ENCODE measurements around the gene TSPEAR. TPM values are rescaled to one million over a fixed set of nuclear protein-coding genes. Genes with fewer than 3 reads are reported as not detected.

TSPEAR gene
- total RNA-seq, 2 donors from 2014 or later = not detected

GRCh38 chr21:44599264-44600029, 111.9 kb downstream of the TSPEAR start:
- DNase-seq (ENCODE audit: low spot score) (no peak), ATAC-seq (ENCODE audit: insufficient number of reproducible peaks, low FRiP score, low read depth) (no peak)
- Histone ChIP-seq H3K27me3 (replicated peaks; ENCODE audit: insufficient read depth) (no peaks in the 10 kb centered on the region), H3K9me3 (peaks cover 2% of the 10 kb centered on the region), H3K27ac (no peak overlapping the region), H3K36me3 (no peaks in the 10 kb centered on the region), H3K4me3 (no peak overlapping the region), H3K4me1 (ENCODE audit: control insufficient read depth in 1 of 2, low read depth in 2 of 2) (no peaks in the 10 kb centered on the region)
- TF ChIP-seq, protein P1, sequence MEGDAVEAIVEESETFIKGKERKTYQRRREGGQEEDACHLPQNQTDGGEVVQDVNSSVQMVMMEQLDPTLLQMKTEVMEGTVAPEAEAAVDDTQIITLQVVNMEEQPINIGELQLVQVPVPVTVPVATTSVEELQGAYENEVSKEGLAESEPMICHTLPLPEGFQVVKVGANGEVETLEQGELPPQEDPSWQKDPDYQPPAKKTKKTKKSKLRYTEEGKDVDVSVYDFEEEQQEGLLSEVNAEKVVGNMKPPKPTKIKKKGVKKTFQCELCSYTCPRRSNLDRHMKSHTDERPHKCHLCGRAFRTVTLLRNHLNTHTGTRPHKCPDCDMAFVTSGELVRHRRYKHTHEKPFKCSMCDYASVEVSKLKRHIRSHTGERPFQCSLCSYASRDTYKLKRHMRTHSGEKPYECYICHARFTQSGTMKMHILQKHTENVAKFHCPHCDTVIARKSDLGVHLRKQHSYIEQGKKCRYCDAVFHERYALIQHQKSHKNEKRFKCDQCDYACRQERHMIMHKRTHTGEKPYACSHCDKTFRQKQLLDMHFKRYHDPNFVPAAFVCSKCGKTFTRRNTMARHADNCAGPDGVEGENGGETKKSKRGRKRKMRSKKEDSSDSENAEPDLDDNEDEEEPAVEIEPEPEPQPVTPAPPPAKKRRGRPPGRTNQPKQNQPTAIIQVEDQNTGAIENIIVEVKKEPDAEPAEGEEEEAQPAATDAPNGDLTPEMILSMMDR (IDR thresholded peaks at IDR 0.05) = no peak

- no peak overlapping the region for H3K27ac ChIP-seq
- no peak for ATAC-seq (ENCODE audit: insufficient number of reproducible peaks, low FRiP score, low read depth)
Observed at GRCh38 chr21:44598061-44598460, 113.3 kb downstream of the TSPEAR start.

GRCh38 chr21:44596068-44596725, 115.2 kb downstream of the TSPEAR start:
- Histone ChIP-seq H3K27me3 (replicated peaks; ENCODE audit: insufficient read depth) (no peaks in the 10 kb centered on the region), H3K9me3 (no peaks in the 10 kb centered on the region), H3K4me1 (ENCODE audit: control insufficient read depth in 1 of 2, low read depth in 2 of 2) (no peaks in the 10 kb centered on the region), H3K4me3 (no peak overlapping the region), H3K36me3 (no peaks in the 10 kb centered on the region), H3K27ac (no peak overlapping the region)
- DNase-seq (ENCODE audit: low spot score) (no peak), ATAC-seq (ENCODE audit: insufficient number of reproducible peaks, low FRiP score, low read depth) (no peak)
- TF ChIP-seq, protein P1 (IDR thresholded peaks at IDR 0.05) = no peak

More at GRCh38 chr21:44598061-44598460, 113.3 kb downstream of the TSPEAR start:
- H3K4me1 ChIP-seq (ENCODE audit: control insufficient read depth in 1 of 2, low read depth in 2 of 2) = no peaks in the 10 kb centered on the region
- H3K9me3 ChIP-seq = no peaks in the 10 kb centered on the region
- no peak overlapping the region for H3K4me3 ChIP-seq
- H3K36me3 ChIP-seq = no peaks in the 10 kb centered on the region
- TF ChIP-seq, protein P1 (IDR thresholded peaks at IDR 0.05) = no peak
- no peaks in the 10 kb centered on the region for H3K27me3 ChIP-seq (replicated peaks; ENCODE audit: insufficient read depth)
- DNase-seq (ENCODE audit: low spot score) = no peak

GRCh38 chr21:44595524-44595923, 115.8 kb downstream of the TSPEAR start:
- H3K27me3 ChIP-seq (replicated peaks; ENCODE audit: insufficient read depth) = no peaks in the 10 kb centered on the region
- DNase-seq (ENCODE audit: low spot score) = no peak
- H3K4me3 ChIP-seq = no peak overlapping the region
- no peaks in the 10 kb centered on the region for H3K4me1 ChIP-seq (ENCODE audit: control insufficient read depth in 1 of 2, low read depth in 2 of 2)
- no peaks in the 10 kb centered on the region for H3K9me3 ChIP-seq
- H3K27ac ChIP-seq = no peak overlapping the region
- TF ChIP-seq, protein P1 (IDR thresholded peaks at IDR 0.05) = no peak
- ATAC-seq (ENCODE audit: insufficient number of reproducible peaks, low FRiP score, low read depth) = no peak
- H3K36me3 ChIP-seq = no peaks in the 10 kb centered on the region

DNA sequence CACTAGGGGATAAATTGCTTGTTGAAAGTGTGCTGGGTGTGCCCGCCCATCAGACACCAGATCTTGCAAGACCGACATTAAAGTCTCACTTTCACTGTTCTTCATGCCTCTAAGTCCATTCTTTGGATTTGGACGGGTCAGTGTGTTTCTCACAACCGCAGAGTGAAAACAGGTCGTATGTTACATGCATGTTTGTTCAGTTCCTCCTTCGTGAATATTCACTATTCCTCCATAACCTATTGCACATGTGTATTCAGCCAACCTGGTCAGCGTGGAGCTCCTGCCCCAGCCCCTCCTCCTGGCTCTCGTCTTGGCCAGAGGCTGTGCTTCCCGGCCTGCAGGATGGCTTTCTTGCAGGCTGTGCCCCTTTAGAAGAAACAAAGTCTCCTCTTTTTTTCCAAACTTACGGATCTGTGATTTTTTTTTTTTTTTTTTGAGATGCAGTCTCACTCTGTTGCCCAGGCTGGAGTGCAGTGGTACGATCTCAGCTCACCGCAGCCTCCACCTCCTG, 116.9 kb downstream of the TSPEAR start:
- Histone ChIP-seq H3K9me3 (no peaks in the 10 kb centered on the region), H3K4me1 (ENCODE audit: control insufficient read depth in 1 of 2, low read depth in 2 of 2) (no peaks in the 10 kb centered on the region), H3K36me3 (no peaks in the 10 kb centered on the region), H3K4me3 (no peak overlapping the region), H3K27ac (no peak overlapping the region), H3K27me3 (replicated peaks; ENCODE audit: insufficient read depth) (no peaks in the 10 kb centered on the region)
- DNase-seq (ENCODE audit: low spot score) (no peak), ATAC-seq (ENCODE audit: insufficient number of reproducible peaks, low FRiP score, low read depth) (no peak)
- TF ChIP-seq, protein P1 (IDR thresholded peaks at IDR 0.05) = no peak
